Myocyte (in vitro differentiated cells): Measurements from ENCODE around the gene ABCF2. TPM values are rescaled to one million over a fixed set of nuclear protein-coding genes. Genes with fewer than 3 reads are reported as not detected.

ENCODE experiments used
- DNase-seq: peaks from one replicate; pipeline ENCODE4 v3.0.0-alpha.2; 2012; ENCODE audit warnings: low read depth
- polyA plus RNA-seq: library from polyadenylated mRNA; unstranded; fragments of >200 nt; gene quantifications from one replicate; pipeline ENCODE4 v1.2.1, GENCODE V29; 2012; ENCODE audit warnings: missing spikeins
- total RNA-seq: library from RNA; depleted of rRNA; stranded (reverse); fragments of >200 nt; gene quantifications from 2 replicates; pipeline ENCODE4 v1.2.3, GENCODE V29; 2014

The ABCF2 gene
- 102 and 105 TPM in 2 replicates for total RNA-seq
- 56.1 TPM for polyA plus RNA-seq

DNA sequence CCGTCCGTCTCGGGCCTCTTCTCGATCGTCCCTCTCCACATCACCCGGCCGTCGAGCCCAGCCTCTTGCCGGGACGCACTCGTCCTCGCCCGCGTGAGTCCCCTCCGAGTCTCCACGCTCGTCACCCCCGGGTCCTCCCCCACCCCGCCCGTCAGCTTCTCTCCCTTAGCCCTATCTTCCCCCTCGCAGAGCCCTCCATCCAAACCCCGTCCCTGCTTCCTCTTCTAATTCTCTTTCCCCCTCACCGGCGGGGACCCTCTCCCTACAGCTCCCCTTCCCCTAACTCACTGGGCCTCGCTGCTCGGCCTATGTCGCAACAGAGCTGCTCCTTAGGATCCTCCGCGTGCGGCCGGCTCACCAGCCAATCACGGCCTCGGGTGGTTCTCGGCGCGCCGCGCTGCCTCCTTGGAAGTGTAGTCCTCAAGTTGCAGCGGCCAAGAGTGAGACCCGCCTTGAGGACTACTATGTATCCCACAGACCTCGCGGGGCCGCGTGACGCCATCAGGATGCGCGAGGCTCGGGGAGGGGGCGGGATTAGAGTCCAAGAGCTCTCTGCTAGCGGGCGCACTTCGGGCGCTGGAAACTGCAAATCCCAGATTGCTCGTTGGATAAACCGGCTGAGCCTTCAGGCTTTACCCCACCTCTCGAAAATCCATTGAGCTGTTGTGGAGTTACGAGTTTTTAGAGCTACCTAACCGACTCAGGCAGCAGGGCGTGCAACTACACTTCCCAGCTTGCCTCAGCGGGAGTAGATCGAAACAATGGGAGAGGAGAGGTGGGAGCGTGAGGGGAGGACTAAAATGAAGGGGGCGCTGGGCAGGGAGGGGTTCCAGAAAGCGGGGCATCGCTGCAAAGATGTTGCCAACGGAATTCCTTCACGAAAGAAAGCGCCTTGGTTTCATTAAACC lies at the start of gene ABCF2:
TSS of gene ABCF2 (minus strand) at position 331 of the 908 bp plus-strand sequence. CDS start 747 bp downstream, outside the sequence.
- DNase-seq: peak; percentile 100

DNA sequence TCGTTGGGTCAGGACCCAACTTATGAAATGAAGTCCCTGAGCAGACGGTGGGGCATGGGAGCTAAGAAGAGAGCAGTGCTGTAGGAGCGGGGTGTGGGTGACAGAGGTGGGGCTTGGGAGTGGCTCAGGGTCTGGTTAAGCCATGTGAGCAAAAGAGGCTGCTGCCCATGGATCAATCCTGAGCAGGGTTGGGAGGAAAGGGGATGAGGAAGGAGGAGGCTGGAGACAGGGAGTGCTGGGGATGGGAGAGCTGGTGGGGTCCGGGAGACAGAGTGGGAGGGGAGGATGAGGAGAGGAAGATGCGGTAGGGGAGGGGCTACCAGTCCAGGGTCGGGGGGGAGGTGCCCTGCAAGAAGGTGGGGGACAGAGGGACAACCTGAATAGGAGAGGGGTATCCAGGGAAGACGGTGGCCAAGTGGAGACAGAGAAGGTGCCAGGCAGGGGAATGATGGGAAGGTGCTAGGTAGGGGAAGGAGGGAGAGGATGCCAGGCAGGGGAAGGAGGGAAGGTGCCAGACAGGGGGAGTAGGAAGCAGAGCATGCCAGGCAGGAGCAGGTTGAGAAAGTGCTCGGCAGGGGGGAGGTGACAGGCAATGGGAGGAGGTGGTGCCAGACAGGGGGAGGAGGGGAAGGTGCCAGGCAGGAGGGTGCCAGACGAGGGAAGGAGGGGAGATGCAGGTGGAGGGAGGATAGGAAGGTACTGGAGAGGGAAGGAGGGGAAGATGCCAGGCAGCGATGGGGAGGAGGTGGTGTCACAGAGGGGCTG lies 49.0 kb upstream of the ABCF2 start:
- DNase-seq: no peak

DNA sequence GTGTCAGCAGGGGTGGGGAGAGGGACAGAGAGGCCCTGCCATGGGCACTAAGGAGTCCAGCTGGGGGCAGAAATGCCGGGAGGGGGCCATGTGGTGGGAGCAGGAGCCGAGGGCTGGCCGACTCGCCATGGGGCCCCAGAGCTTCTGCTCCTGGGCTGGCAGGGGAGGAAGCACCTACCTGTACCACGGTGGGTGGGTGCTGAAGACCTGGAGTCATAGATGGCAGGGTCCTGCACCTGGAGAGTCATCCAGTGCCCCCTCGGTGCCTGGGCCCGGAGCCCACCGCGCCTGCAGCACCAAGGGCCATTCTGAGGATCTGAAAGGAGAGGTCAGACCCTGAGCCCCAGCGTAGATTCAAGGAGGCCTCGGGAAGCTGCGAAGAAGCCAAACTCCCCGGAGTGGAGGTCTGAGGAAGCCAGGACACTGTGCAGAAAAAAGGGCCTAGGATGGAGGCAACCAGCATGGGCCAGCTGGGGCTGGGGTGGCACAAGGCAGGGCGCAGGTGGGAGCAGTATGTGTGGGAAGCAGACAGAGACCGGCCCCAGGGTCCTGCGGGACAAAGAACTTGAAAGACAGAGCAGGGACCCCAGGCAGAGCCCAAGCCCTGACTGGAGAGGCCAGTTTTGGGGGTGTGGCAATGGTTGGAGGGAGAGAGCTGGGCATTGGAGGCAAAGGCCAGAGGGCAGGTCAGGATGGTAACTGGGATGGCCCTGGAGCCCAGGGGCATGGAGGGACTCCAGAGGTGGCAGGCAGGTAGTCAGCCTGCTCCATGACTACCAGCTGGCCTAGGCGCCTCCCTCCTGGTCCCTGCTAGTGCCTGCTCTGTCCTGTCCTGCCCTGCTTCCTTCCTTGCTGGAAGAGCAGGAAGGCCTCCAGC lies 48.2 kb upstream of the ABCF2 start:
- no peak for DNase-seq

GRCh38 chr7:151274396-151274795 lies 47.4 kb upstream of the ABCF2 start:
- no peak for DNase-seq

DNA sequence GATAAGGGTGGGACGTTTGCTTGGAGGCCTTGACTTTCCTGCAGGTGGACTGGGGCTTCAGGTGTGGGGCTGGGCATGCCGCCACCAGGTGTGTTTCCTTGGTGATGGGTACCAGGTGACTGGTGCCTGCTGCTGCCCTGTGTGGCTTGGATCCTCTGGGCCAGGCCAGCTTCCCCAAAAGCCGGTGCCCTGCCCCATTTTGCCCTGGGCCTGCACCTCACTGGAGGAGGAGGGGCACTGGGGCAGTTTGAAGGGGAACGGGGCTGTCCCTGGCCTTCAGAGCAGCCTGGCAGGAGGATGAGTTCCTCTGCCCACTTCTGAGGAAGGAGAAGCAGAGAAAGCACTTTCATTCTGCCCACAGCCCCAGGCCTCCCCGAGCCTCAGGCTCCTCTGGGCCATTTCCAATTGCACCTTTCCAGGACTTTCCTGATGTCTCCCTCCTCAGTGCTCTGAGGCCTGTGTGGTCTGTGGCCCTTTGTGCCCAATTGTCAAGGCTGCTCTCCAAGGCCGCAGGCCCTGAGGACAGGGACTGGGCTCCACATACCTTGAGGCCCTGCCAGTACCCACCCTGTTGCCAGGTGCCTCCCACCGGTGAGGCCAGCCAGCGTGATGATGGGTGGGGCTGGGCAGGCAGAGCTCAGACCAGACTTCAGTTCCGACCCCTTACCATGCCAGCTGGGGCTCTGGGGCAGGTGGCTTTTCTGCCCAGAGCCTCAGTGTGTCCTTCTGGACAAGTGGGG lies 46.8 kb upstream of the ABCF2 start:
- no peak for DNase-seq

DNA sequence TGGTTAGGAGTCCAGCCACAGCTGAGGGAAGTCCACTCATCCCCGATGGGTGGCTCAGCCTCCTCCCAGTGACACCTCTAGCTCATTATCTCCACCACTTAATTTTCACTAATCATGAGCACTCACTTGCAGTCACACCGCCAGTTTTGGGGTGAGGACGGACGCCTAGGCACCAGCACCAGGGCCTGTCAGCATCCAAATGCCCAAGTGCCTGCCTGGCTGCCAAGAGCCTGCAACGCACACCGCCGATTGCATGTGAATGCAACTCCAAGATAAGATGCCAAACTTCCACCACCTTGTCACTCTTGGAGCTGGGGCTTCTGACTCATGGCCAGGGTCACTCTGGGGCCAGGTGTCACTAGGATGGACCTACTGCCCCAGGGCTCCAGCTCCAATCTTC lies 45.9 kb upstream of the ABCF2 start:
- no peak for DNase-seq

DNA sequence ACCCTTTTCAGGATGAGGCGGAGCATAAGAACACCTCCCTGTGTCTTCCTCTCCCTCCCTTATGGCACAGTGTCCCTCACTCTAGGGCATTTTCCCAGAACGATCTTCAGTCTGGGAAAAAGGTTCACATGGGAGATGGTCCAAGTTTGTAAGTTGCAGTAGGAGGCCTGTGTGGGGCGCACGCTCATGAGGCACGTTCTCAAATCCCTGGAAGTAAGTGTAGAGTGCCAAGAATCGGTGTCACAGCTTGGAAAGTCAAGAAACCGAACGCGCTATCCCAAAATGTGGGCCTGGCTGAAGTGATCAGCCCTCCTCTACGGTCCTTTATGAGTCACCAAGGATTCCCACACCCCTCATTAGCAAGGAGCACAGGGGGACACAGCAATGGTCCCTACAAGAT lies 45.4 kb upstream of the ABCF2 start:
- DNase-seq: no peak

- peak; percentile 14 for DNase-seq
Observed at GRCh38 chr7:151271699-151272355, 44.8 kb upstream of the ABCF2 start.

DNA sequence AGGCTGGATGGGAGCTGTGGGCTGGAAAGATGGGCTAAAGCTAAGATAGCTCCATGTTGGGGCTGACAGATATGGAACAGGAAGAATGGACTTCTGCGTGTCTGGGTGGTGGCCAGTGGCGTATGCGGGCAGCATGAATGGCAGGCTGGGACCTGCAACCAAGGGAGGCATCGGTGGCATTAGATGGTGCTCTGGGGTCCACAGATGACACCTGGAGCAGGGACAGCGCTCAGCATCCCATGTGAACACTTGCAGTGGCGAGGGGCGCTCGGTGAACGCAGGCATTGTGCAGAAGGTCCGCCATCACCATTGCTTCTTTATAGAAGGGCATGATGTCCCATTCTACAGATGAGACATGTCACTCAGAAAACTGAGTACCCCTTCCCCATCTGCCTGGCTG lies 42.5 kb upstream of the ABCF2 start:
- DNase-seq: no peak

DNA sequence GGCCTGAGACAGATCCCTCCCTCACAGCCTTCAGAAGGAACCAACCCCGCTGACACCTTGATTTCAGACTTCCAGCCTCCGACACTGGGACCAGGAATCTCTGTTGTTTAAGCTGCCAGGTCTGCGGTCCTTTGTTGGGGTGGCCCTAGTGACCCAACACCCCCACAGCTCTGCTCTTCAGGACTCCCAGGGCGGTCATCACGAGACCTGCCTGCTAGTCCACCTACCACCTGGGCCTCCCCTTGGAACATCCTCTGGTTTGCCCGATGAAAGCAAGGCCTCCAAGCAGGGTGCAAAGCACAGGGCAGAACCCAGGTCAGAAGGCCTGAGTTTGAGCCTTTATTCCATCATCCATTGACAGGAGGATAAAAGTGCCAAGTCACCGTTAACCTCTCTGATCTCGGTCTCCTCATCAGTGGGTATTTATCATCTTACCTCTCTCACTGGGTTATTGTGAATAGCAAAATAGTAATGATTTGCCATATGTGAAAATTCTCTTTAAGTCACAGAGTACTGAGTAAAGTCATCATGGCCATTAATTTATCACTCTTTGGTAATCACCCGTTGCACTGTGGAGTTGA lies 38.4 kb upstream of the ABCF2 start:
- no peak for DNase-seq

DNA sequence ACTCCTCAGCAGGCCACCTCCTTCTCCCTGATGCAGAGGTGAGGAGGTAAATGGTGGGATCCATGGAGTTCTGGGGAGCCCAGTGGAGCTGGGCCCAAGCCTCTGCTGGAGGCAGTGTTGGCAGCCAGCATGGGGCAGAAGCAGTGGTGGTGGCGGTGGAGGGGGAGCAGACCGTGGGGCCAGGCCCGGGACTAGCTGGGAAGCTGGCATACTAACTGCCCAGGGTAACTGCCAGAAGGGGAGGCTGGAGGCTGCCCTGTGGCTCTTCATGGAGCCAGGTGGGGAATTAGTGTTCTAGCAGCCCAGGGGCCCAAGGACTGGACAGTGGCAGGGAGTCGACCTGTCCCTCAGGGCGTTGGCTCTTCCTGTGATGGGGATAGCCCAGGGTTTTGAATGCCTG lies 37.6 kb upstream of the ABCF2 start:
- no peak for DNase-seq

GRCh38 chr7:151261529-151261928 lies 34.5 kb upstream of the ABCF2 start:
- peak; percentile 57 for DNase-seq

- no peak for DNase-seq
Observed at GRCh38 chr7:151260883-151261282, 33.9 kb upstream of the ABCF2 start.

DNA sequence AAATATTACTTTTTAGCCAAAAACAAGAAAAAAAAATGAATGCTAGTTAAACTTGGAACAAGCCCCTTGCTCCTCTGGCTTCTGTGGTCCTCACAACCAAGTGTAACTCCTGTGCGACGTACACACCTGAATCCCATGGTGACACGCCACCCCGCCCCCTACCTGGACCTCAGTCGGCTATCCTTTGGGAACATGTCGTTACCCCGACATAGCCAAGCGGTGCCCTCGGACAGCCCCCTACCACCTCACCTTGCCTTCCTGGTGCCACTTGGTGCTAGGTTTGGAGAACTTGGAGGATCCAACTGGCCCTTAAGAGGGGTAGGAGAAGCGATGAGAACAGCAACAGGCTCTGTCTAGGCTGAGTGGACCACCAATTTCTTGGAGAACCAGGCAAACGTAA lies 33.5 kb upstream of the ABCF2 start:
- no peak for DNase-seq

DNA sequence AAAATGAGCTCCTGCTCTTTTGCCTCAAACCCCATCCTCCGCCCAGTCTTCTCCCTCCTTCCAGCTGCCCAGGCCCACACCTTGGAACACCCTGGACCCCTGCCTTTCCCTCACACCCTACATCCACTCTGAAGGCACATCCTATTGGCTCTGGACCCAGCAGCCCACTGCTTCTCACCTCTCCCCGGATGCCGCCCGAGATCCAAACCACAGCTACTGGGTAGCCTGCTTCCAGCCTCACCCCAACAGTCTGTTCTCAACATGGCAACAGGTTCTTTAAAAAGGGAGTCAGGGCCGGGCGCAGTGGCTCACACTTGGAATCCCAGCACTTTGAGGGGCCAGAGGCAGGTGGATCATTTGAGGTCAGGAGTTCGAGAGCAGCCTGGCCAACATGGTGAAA lies 31.0 kb upstream of the ABCF2 start:
- DNase-seq: no peak

- no peak for DNase-seq
Observed at GRCh38 chr7:151256410-151257045, 29.5 kb upstream of the ABCF2 start.

GRCh38 chr7:151255390-151255789 lies 28.4 kb upstream of the ABCF2 start:
- DNase-seq: no peak

- DNase-seq: no peak
Observed at GRCh38 chr7:151254851-151255250, 27.8 kb upstream of the ABCF2 start.

DNA sequence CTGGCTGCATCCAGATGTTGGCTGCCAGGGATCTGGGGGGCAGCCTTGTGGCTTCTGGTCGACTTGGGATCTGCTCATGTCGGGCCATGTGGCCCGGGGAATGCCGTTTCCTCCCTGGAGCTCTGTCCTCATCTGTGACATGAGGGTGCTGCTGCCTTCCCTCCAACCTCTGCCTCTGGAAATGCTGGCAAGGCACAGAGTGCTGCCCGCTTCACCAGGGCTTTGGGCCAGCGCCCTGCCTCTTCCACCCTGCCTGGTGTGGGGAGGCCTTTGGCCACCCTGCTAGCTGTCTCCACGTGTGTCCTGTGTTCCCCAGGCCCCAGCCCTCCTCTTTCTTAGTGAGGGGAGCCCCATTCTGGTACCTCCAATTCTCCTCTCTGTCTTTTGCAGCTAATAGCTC lies 27.3 kb upstream of the ABCF2 start:
- no peak for DNase-seq
